ENCODE measurements around the gene CACNA1C. TPM values are rescaled to one million over a fixed set of nuclear protein-coding genes. Genes with fewer than 3 reads are reported as not detected.

The CACNA1C gene
- total and polyA plus RNA-seq, 10 of the 15 experiments (the other 5 are each of a cell fraction or from before 2014, with no cell fraction given): under 0.01 to 0.15 (median 0.09) TPM; not detected in 5

DNA sequence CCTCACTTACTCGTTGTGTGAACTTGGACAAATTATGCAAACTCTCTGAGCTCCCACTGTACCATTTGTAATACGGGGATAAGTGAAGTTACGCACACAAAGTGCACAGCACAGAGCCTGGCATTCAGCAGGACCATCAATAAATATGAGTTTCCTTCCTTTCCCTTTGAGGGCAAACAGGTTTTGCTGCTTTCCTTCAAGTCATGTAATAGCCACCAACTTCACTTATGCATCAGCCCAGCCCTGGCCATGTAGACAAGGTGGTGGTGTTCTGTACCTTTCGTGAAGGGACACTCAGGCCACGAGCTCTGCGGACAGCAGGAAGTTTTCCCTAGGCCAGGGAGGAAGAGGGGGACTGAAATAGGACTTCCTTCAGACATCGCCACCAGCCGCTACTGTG, 272.7 kb downstream of the CACNA1C start (continued):
- no peak for TF ChIP-seq E2F8 (IDR thresholded peaks at IDR 0.05; ENCODE audit: low read depth, partially characterized antibody)

DNA sequence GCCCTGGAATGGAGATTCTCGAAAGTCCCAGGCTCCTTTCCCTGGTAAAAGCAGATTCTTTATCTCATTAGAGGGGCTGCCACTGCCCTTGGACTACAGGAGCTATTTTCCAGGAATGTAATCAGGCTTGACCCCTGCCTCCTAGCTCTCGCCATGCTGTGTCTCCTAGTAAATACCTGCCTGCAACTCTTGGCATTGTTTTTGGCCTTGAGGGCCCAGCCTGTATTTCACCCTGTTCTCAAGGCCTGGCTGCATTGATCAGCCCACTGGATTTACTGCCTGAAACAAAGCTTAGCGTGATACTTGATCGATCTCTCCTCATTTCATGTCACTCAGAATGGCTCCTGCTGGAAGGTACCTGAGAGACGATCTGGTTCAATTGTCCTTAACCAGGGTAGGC, 273.7 kb downstream of the CACNA1C start:
- ChIA-PET RAD21 (ENCODE audit: unreplicated experiment) (no interaction called here), SMC1A (ENCODE audit: uncharacterized antibody, unreplicated experiment) (no interaction called here), POLR2A (no interaction called here), CTCF (interaction anchor here (1.0 kb wide), 1 partner anchor 458 kb away, joined by 4 read pairs; no protein-coding TSS in a partner anchor)
- in situ Hi-C loops (cut with MboI) (no loop called here), intact Hi-C loops (cut with micrococcal nuclease; ENCODE audit: unreplicated experiment) (no loop called here)
- no peak overlapping the region for H3K9ac ChIP-seq (ENCODE audit: control insufficient read depth, insufficient read depth, low read length)
- TF ChIP-seq, protein P1, sequence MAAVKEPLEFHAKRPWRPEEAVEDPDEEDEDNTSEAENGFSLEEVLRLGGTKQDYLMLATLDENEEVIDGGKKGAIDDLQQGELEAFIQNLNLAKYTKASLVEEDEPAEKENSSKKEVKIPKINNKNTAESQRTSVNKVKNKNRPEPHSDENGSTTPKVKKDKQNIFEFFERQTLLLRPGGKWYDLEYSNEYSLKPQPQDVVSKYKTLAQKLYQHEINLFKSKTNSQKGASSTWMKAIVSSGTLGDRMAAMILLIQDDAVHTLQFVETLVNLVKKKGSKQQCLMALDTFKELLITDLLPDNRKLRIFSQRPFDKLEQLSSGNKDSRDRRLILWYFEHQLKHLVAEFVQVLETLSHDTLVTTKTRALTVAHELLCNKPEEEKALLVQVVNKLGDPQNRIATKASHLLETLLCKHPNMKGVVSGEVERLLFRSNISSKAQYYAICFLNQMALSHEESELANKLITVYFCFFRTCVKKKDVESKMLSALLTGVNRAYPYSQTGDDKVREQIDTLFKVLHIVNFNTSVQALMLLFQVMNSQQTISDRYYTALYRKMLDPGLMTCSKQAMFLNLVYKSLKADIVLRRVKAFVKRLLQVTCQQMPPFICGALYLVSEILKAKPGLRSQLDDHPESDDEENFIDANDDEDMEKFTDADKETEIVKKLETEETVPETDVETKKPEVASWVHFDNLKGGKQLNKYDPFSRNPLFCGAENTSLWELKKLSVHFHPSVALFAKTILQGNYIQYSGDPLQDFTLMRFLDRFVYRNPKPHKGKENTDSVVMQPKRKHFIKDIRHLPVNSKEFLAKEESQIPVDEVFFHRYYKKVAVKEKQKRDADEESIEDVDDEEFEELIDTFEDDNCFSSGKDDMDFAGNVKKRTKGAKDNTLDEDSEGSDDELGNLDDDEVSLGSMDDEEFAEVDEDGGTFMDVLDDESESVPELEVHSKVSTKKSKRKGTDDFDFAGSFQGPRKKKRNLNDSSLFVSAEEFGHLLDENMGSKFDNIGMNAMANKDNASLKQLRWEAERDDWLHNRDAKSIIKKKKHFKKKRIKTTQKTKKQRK (IDR thresholded peaks at IDR 0.05; ENCODE audit: low read depth, low read length): no peak
- no peak for TF ChIP-seq E2F8 (IDR thresholded peaks at IDR 0.05; ENCODE audit: low read depth, partially characterized antibody)
- no peak for TF ChIP-seq ZNF687 (IDR thresholded peaks at IDR 0.05)
- TF ChIP-seq PAX5 (IDR thresholded peaks at IDR 0.05; ENCODE audit: borderline replicate concordance, low read depth, low read length): no peak
- TF ChIP-seq HDGF (IDR thresholded peaks at IDR 0.05): no peak
- no peak for TF ChIP-seq SPI1 (IDR thresholded peaks at IDR 0.05; ENCODE audit: borderline replicate concordance, insufficient read depth, low read depth, low read length)
- TF ChIP-seq CHD4 (IDR thresholded peaks at IDR 0.05): no peak
- TF ChIP-seq RCOR1 (conservative IDR thresholded peaks at IDR 0.05; ENCODE audit: low read depth, low read length): no peak
- no peaks in the 10 kb centered on the region for H3K79me2 ChIP-seq (ENCODE audit: control insufficient read depth, insufficient read depth, low read length)
- no peaks in the 10 kb centered on the region for H4K20me1 ChIP-seq (ENCODE audit: control insufficient read depth, insufficient read depth)
- no peak overlapping the region for H2AFZ ChIP-seq (ENCODE audit: control insufficient read depth, low read depth, low read length)
- H3K4me1 ChIP-seq (ENCODE audit: control insufficient read depth, insufficient read depth, low read length): no peaks in the 10 kb centered on the region
- BruUV-seq (replicated peaks): no TSS peak
- peaks cover 2 to 4% of the 10 kb centered on the region in 2 experiments; a peak in 2 of 4 replicates for H3K27me3 ChIP-seq (replicated peaks in 1 of 2; ENCODE audit: control insufficient read depth in 2 of 2, insufficient read depth in 2 of 2, low read length in 1 of 2)
- no peaks in the 10 kb centered on the region; the same call in 2 of the 3 replicates for H3K9me3 ChIP-seq (replicated peaks; ENCODE audit: control insufficient read depth, insufficient read depth, low read length)
- no peak for ATAC-seq
- H3K27ac ChIP-seq (ENCODE audit: control insufficient read depth, insufficient read depth): no peak overlapping the region
- H3K4me2 ChIP-seq (ENCODE audit: control insufficient read depth, insufficient read depth): no peak overlapping the region
- WGBS (ENCODE audit: insufficient coverage, insufficient replicate concordance, low lambda C conversion rate, missing lambda C conversion rate): 46% methylated on average over 5 of the region's 5 CpGs
- no peaks in the 10 kb centered on the region for H3K36me3 ChIP-seq (ENCODE audit: control insufficient read depth in 2 of 2, insufficient read depth in 2 of 2, low read length in 1 of 2)
- no peak overlapping the region for H3K4me3 ChIP-seq
- FAIRE-seq: no peak
- DNase-seq (ENCODE audit: low read depth, low spot score): no peak

Measured in GM12878 (cell line).